SK-N-MC (cell line): ENCODE measurements around the gene ZFAND3.

Source experiments
- EZH2 ChIP-seq: fragments of 200-600 bp; sonication (generic); IDR thresholded peaks from one replicate; pipeline ENCODE4 v1.6.1; 2017; ENCODE audit warnings: antibody characterized with exemption
- POLR2AphosphoS5 ChIP-seq: IDR thresholded peaks from 2 replicates; pipeline ENCODE4 v1.6.1; 2012; ENCODE audit warnings: mild to moderate bottlenecking, low read depth, low read length, borderline replicate concordance

GRCh38 chr6:38115626-38116008, 296.1 kb downstream of the ZFAND3 start:
- TF ChIP-seq EZH2 (no peak), POLR2AphosphoS5 (no peak)
